SK-N-DZ (cell line): ENCODE results near the gene PYCR2.
A peak's percentile ranks its signal among the peaks of the same experiment; 100 is the strongest.

Source experiments
- DNase-seq: peaks from one replicate; pipeline ENCODE4 v3.0.0-alpha.2; 2015; ENCODE audit warnings: low spot score

The PYCR2 gene

DNA sequence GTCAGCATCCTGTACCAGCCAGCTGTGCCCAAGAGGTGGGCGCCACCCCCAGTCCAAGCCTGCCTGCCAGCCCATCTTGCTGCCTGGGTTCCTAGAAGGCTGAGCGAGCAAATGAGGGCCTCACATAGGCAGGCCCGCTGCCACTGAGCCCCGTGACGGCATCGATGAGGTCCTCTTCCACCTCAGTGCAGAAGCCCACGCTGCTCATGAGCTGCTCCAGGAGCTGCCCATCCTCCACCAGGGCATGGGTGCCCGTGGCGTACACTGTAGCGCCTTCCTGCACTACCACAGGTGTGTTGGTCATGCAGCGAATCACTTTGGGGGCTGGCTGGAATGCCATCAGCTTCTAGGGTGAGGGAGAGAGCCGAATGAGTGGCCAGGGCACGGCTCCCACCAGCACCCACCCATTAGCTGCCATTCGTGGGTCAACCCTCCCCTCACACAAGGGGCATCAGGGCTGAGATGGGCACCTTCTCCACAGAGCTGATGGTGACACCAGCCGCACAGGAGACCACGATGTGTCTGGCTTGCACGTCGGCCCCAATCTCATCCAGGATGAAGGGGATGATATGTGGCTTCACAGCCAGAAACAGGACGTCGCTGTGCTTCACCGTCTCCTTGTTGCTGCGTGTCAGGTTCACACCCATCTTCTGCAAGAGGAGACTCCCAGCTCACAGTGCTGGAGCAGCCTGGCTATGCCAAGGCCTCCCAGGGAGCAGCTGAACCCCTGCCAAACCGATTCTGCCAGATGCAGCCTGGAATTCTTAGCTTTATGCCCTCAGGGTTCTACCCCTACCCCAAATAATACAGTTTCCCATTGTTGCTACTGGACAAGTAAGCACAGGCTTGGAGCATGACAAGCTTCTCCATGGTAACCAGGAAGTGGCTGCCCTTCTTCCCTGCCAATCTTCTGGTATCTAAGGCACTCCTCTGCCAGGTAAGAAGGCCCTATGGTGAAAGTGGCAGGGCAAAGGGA is 2.0 kb downstream of the PYCR2 start:
- DNase-seq, result no peak

DNA sequence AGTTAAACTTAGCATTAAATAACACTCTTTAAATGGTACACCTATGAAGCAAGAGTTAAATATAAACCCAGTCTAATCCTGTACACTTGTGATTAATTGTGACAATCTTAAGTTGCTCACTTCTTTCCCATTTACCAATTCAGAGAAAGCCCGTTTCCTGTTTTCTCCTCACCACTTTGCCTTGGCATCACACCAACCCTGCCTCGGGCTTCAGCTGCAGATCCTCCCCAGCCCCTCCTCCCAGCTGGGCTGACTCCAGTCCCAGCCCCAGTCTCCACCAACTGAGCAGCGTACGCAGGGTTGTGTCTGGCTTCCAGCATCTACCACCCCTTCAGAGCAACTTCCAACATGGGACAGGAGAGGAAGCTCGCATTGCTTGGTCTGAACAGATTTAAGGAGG is 4.1 kb downstream of the PYCR2 start:
- no peak for DNase-seq

DNA sequence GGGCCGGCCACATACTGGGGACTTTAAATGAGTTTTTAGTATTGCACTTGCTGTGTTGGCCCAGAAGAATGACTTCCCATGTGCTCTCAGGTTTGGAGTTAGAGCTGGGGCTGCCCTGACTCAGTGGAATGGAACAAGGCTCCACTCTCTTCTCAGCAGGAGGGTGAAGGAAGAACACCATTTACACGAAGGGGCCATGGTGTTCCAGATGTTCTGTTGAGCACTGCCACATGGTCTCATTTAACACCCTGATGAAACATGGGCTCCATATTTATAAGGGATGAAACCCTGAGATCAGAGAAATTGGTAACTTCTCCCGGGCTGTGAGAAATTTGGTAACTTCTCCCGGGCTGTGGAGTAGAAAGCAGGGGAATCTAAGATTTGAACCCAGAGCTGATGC is 5.8 kb downstream of the PYCR2 start:
- DNase-seq, result no peak

DNA sequence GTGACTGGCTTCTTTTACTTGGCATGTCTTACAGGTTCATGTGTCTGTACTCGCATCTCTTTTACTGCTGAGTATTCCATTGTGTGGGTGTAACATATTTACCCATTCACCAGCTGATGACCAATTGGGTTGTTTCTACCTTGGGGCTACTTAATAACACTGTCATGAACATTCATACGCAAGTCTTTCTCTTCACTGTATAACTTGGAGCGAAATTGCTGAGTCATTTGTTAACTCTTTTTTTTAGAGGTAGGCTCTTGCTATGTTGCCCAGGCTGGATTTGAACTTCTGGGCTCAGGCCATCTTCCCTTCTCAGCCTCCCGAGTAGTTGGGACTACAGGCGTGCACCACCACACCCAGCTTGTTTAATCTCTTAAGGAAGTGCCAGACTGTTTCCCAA is 6.5 kb downstream of the PYCR2 start:
- DNase-seq, result no peak

- DNase-seq, result no peak
Observed at GRCh38 chr1:225917101-225917500, 6.9 kb downstream of the PYCR2 start.

DNA sequence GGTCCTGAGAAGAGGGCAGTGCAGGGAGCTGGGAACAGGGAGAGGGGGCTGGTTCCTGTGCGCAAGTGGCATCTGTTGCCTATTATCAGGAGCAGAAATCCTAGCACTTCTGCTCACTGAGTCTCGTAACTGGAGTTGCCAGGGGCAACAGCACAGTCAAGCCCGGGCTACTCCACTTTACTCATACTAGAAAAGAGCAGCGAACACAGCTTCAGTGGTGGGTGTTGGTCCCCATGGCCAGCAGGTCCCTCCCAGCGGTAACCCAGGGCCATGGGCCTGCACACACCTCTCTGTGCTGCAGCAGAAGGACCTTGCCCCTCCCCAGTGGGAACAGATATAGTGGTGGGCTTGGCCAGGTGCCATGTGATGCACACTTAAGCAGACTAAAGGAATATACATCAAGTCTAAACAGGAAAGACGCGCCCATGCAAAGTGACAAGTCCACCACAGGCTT is 8.5 kb downstream of the PYCR2 start:
- peak; percentile 36 for DNase-seq

DNA sequence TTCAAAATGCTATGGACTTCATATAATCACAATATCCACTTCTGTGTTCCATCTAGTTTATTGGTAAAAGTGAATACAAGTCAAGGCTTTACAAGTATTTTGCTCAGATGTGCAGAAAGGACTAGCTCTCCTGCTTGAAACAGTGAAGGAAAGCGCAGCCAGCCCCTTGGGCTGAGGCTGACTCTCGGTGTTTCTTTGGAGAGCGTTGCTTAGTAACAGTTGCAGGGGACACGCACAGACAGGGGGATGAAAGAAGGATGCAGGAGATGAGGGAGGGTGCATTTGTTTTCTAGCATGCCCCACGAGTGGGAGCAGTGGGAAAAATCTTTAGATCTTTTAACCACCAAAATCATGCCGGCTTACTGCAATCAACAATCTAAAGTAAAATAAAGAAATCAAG is 9.1 kb downstream of the PYCR2 start:
- DNase-seq, result no peak

DNA sequence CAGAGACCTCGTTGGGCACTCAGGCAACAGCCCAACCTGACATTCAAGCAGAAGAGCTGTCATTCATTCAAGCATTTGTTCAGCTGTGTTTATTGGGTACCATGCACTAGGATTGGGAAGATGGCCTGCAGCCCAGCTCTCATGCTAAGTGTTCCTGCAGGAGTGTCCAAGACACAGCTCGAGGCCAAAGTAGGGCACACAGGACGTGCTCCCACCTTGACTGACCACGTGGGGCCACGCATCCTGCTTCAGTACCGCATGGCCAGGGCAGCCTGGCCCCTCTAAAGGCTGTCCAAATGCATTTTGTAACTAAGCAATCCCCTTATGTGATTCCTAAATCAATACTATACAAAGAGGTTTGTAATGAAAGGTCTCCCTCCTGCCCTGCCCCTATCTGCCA is 9.7 kb downstream of the PYCR2 start:
- no peak for DNase-seq

DNA sequence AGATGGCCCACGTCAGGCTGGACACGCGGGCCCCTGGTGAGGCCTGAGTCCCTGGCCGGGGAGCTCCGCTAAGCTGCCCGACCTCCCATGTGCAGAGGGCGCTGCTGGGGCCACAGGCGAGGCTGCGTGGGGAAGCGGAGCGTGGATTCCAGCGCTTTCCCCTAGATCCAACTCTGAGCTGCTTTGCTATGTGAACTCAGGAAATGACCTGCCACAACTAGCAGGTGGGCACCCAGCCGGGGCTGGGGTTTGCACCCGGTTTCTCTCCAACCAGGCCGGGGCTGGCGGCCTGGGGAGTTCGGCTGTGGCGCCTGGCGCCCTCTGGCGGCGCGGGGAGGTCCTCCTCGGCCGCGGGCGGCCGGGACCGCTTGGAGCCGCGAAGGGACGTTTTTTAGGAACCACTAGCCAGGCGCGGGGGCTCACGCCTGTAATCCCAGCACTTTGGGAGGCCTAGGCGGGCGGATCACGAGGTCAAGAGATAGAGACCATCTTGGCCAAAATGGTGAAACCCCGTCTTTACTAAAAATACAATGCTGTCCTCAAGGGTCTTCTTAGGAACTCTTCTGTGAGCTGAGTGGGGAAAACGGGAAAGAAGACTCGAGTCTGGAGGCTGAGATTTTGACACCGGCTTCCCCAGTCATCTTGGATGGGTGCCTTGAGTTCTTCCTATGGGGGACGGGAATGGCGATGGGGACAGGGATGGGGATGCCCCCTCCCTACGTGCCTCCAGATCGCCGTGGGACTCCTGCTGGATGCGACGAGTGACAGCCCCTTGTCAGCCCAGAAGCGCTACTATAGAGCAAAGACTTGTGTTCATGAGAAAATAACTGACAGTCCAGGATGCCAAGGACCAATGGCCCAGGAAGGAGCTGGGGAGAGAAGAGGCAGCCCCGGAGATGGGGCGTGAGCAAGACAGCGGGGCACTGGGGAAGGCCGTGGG is 12.6 kb downstream of the PYCR2 start:
- no peak for DNase-seq

DNA sequence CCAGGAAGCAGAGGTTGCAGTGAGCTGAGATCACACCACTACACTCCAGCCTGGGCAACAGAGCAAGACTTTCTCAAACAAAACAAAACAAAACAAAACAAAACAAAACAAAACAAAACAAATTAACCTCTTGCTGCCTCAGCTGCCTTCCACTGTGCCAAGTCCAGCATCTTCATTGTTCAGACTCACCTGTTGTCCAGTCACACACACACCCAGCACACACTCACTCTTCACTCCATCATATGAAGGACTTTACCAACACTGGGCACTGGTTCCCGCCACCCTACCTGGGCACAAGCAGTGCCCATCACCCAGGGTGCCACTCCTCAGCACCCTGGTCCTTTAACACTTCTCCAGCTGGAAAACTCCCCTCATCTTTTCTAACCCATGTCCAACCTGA is 14.6 kb downstream of the PYCR2 start:
- no peak for DNase-seq

DNA sequence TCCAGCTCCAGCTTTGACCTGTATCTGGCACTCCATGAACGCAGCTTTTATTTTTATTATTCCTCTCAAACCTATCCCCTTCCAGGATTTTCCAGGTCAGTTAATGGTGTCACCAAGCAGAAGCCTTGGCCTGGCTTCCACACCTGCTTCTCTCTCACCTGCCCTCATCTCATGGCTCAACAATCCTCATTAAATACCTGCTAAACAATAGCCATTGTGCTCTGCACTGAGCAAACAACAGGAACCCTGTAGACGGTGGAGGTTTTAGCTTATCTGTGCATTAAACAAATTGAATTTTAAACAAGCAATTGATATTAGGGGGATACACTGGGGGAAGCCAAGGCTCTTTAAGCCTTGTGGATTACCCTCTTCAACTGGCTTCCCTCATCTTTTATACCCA is 15.3 kb downstream of the PYCR2 start:
- no peak for DNase-seq

- no peak for DNase-seq
Observed at GRCh38 chr1:225908013-225908640, 15.9 kb downstream of the PYCR2 start.

DNA sequence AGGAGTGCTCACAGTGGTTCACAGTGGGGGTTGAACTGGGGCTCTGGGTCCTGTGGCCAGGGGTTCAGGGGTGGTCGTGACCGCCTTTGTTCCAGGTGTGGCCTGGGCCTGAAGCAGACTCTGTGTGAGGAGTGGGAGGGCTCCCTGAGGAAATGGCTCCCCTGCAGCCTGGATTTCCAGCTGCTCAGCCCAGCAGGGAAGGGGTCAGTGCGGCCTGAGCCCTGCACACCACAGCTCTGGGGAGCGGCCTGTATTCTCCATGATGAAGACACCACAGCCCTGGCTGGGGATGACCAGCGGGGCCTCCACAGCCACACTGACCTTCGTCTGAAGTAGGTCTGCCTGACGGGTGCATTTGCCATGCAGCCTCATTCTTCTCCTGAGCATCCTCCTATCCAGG is 16.7 kb downstream of the PYCR2 start:
- no peak for DNase-seq

GRCh38 chr1:225906467-225906866 is 17.6 kb downstream of the PYCR2 start:
- DNase-seq, result no peak

DNA sequence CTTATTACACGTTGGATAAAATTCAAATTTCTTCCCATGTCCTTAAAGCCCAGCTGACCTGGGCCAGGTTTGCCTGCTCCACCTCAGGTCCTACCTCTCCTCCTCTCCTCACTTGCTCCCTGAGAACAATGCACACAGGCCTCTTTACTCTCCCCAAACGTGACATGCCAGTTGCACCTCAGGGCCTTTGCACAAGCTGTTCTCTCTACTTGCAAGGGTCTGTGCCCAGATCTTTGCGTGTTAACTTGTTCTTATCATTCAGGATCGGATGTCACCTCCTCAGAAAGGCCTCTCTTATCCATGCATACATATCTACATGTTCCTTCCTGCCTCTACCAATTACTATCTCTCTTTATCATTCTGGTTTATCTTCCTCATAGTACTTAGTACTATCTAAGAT is 20.4 kb downstream of the PYCR2 start:
- DNase-seq, result no peak

- DNase-seq, result no peak
Observed at GRCh38 chr1:225899044-225899925, 24.8 kb downstream of the PYCR2 start.

DNA sequence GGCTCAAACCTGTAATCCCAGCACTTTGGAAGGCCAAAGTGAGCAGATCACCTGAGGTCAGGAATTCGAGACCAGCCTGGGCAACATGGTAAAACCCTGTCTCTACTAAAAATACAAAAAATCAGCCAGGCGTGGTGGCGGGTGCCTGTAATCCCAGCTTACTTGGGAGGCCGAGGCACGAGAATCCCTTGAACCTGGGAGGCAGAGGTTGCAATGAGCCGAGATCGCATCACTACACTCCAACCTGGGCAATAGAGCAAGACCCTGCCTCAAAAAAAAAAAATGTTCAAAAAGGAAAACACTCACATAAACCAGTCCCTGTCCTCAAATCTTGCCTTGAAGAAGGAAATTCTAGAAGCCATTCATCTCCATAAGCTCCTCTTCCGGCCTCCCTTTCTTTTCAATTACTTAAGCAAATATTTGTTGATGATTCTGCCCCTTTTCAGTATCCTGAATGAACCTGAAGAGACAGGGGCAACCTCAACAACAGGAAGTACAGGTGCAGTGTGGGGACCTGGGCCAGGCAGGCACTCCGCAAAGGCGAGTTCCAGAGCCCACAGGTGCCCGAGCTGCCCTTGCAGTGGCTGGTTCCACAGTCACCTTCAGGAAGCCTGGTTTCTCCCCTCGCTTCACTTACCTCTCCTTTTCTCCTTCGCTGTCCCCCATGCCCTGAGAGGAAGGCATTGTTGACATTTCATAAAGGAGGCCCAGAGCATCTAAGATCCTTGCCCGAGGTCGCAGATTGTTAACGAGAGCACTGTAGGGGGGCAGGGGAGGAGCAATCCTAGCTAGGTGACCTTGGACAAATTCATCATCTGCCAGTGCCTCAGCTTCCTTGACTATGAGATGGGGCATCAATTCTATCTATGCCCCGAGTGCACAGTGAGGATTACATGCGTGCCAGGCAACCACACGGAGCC is 26.2 kb downstream of the PYCR2 start:
- DNase-seq, result no peak

DNA sequence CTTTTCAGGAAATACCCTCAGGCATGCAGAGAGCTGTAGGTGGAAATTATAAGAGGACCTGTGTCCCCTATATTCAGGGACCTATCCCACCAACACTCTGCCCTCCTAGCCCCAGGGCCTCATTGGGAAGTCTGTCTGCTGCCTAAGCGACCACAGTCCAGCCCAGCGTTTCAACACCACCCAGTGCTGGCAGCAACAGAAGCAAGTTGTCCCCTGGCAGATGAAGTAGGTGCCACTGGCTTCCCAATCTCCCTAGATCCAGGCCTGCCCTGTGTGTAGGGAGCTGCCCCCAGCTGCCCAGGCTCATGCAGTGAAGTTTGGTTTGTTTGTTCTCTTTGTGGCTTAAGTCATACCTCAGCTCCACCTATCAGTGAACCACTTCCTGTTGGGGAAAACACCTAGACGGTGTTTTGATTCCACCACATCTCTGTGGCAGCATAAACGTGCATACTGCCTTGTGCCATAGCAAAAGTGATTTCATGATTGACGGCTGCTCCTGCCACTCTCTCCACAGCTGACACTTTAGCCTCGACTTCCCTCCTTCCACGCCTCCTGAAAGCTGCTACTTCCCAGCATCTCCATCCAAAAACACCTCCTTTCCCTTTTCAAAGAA is 27.0 kb downstream of the PYCR2 start:
- no peak for DNase-seq

DNA sequence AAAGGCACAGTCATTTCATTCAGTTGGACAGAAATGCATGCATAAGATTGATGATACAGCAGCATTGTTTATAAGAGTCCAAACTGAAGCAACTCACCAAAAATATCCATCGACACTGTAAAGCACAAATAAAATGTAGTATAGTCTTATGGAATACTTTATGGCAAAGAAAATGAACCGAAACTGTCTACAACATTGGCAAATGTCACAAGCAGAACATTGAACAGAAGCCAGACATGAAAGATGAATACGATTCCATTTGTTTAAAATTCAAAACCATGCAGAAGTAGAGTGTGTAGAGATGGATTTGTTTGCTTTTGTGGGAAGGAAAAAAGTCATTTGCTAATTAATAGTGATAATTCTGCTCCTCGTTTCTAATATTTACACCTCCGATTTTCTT is 27.6 kb downstream of the PYCR2 start:
- no peak for DNase-seq
